ENCODE measurements around the gene C19orf38.
"Not testable (repeated sequence)": the region's sequence is repeated elsewhere in the genome, so short reads cannot be mapped to it uniquely, and the experiment has no call there.

C19orf38 gene

GRCh38 chr19:10836479-10837330 lies 11.5 kb upstream of the C19orf38 start:
- no peaks in the 10 kb centered on the region for H3K27me3 ChIP-seq (ENCODE audit: low read depth, low read length)

GRCh38 chr19:10837649-10838048 lies 10.6 kb upstream of the C19orf38 start:
- not testable (repeated sequence) for H3K27me3 ChIP-seq (ENCODE audit: low read depth, low read length); H3K36me3 ChIP-seq (ENCODE audit: control insufficient read depth in 1 of 2, insufficient read depth in 2 of 2, low read length in 2 of 2); H3K4me3 ChIP-seq (ENCODE audit: low read depth in 1 of 2, low read length in 2 of 2); H3K27ac ChIP-seq (ENCODE audit: low read length); H3K4me1 ChIP-seq (ENCODE audit: control insufficient read depth in 1 of 2, insufficient read depth in 2 of 2, low read length in 2 of 2); H3K9me3 ChIP-seq (ENCODE audit: control insufficient read depth in 1 of 2, low read length in 2 of 2)

More at GRCh38 chr19:10836479-10837330, 11.5 kb upstream of the C19orf38 start:
- Histone ChIP-seq H3K27ac (ENCODE audit: low read length) (peak overlapping the region; percentile 97), H3K4me3 (ENCODE audit: low read depth in 1 of 2, low read length in 2 of 2) (peak overlapping the region; percentile 65 to 83), H3K36me3 (ENCODE audit: control insufficient read depth in 1 of 2, insufficient read depth in 2 of 2, low read length in 2 of 2) (peaks cover 4 to 17% of the 10 kb centered on the region in 2 donors), H3K4me1 (ENCODE audit: control insufficient read depth in 1 of 2, insufficient read depth in 2 of 2, low read length in 2 of 2) (peaks cover 6 to 7% of the 10 kb centered on the region in 2 donors), H3K9me3 (ENCODE audit: control insufficient read depth in 1 of 2, low read length in 2 of 2) (no peaks in the 10 kb centered on the region)

- H3K36me3 ChIP-seq (ENCODE audit: control insufficient read depth in 1 of 2, insufficient read depth in 2 of 2, low read length in 2 of 2): peaks cover 0 to under 1% of the 10 kb centered on the region in 2 donors
- H3K9me3 ChIP-seq (ENCODE audit: control insufficient read depth in 1 of 2, low read length in 2 of 2): no peaks in the 10 kb centered on the region
- H3K4me3 ChIP-seq (ENCODE audit: low read depth in 1 of 2, low read length in 2 of 2): no peak overlapping the region
- no peaks in the 10 kb centered on the region for H3K27me3 ChIP-seq (ENCODE audit: low read depth, low read length)
- H3K4me1 ChIP-seq (ENCODE audit: control insufficient read depth in 1 of 2, insufficient read depth in 2 of 2, low read length in 2 of 2): peaks cover 6 to 7% of the 10 kb centered on the region in 2 donors
- H3K27ac ChIP-seq (ENCODE audit: low read length): no peak overlapping the region
Observed at GRCh38 chr19:10838377-10838776, 9.8 kb upstream of the C19orf38 start.

- H3K4me3 ChIP-seq (ENCODE audit: low read depth in 1 of 2, low read length in 2 of 2): no peak overlapping the region
- no peaks in the 10 kb centered on the region for H3K27me3 ChIP-seq (ENCODE audit: low read depth, low read length)
- no peaks in the 10 kb centered on the region for H3K9me3 ChIP-seq (ENCODE audit: control insufficient read depth in 1 of 2, low read length in 2 of 2)
- H3K36me3 ChIP-seq (ENCODE audit: control insufficient read depth in 1 of 2, insufficient read depth in 2 of 2, low read length in 2 of 2): no peaks in the 10 kb centered on the region
- peaks cover 6 to 7% of the 10 kb centered on the region in 2 donors for H3K4me1 ChIP-seq (ENCODE audit: control insufficient read depth in 1 of 2, insufficient read depth in 2 of 2, low read length in 2 of 2)
- H3K27ac ChIP-seq (ENCODE audit: low read length): no peak overlapping the region
Observed at GRCh38 chr19:10839114-10840050, 8.8 kb upstream of the C19orf38 start.

- Histone ChIP-seq H3K27ac (ENCODE audit: low read length) (no peak overlapping the region), H3K9me3 (ENCODE audit: control insufficient read depth in 1 of 2, low read length in 2 of 2) (peaks cover 0 to 6% of the 10 kb centered on the region in 2 donors), H3K27me3 (ENCODE audit: low read depth, low read length) (no peaks in the 10 kb centered on the region), H3K4me3 (ENCODE audit: low read depth in 1 of 2, low read length in 2 of 2) (no peak overlapping the region), H3K36me3 (ENCODE audit: control insufficient read depth in 1 of 2, insufficient read depth in 2 of 2, low read length in 2 of 2) (no peaks in the 10 kb centered on the region), H3K4me1 (ENCODE audit: control insufficient read depth in 1 of 2, insufficient read depth in 2 of 2, low read length in 2 of 2) (no peaks in the 10 kb centered on the region)
Observed at GRCh38 chr19:10842788-10843187, 5.4 kb upstream of the C19orf38 start.

GRCh38 chr19:10846500-10847202 lies 1.6 kb upstream of the C19orf38 start:
- H3K36me3 ChIP-seq (ENCODE audit: control insufficient read depth in 1 of 2, insufficient read depth in 2 of 2, low read length in 2 of 2): no peaks in the 10 kb centered on the region
- peaks cover 0 to 6% of the 10 kb centered on the region in 2 donors for H3K9me3 ChIP-seq (ENCODE audit: control insufficient read depth in 1 of 2, low read length in 2 of 2)
- H3K4me1 ChIP-seq (ENCODE audit: control insufficient read depth in 1 of 2, insufficient read depth in 2 of 2, low read length in 2 of 2): no peaks in the 10 kb centered on the region
- H3K27me3 ChIP-seq (ENCODE audit: low read depth, low read length): no peaks in the 10 kb centered on the region
- no peak overlapping the region for H3K4me3 ChIP-seq (ENCODE audit: low read depth in 1 of 2, low read length in 2 of 2)
- no peak overlapping the region for H3K27ac ChIP-seq (ENCODE audit: low read length)

GRCh38 chr19:10850631-10851030 lies 2.4 kb downstream of the C19orf38 start:
- Histone ChIP-seq H3K9me3 (ENCODE audit: control insufficient read depth in 1 of 2, low read length in 2 of 2) (peaks cover 0 to 6% of the 10 kb centered on the region in 2 donors), H3K27me3 (ENCODE audit: low read depth, low read length) (no peaks in the 10 kb centered on the region)

GRCh38 chr19:10852098-10852800 lies 4.0 kb downstream of the C19orf38 start:
- no peak overlapping the region for H3K4me3 ChIP-seq (ENCODE audit: low read depth in 1 of 2, low read length in 2 of 2)
- no peaks in the 10 kb centered on the region for H3K9me3 ChIP-seq (ENCODE audit: control insufficient read depth in 1 of 2, low read length in 2 of 2)
- H3K27ac ChIP-seq (ENCODE audit: low read length): no peak overlapping the region
- no peaks in the 10 kb centered on the region for H3K4me1 ChIP-seq (ENCODE audit: control insufficient read depth in 1 of 2, insufficient read depth in 2 of 2, low read length in 2 of 2)
- H3K27me3 ChIP-seq (ENCODE audit: low read depth, low read length): no peaks in the 10 kb centered on the region
- no peaks in the 10 kb centered on the region for H3K36me3 ChIP-seq (ENCODE audit: control insufficient read depth in 1 of 2, insufficient read depth in 2 of 2, low read length in 2 of 2)

More at GRCh38 chr19:10850631-10851030, 2.4 kb downstream of the C19orf38 start:
- Histone ChIP-seq H3K4me3 (ENCODE audit: low read depth in 1 of 2, low read length in 2 of 2) (no peak overlapping the region), H3K27ac (ENCODE audit: low read length) (no peak overlapping the region), H3K36me3 (ENCODE audit: control insufficient read depth in 1 of 2, insufficient read depth in 2 of 2, low read length in 2 of 2) (no peaks in the 10 kb centered on the region), H3K4me1 (ENCODE audit: control insufficient read depth in 1 of 2, insufficient read depth in 2 of 2, low read length in 2 of 2) (no peaks in the 10 kb centered on the region)

- Histone ChIP-seq H3K27ac (ENCODE audit: low read length) (no peak overlapping the region), H3K36me3 (ENCODE audit: control insufficient read depth in 1 of 2, insufficient read depth in 2 of 2, low read length in 2 of 2) (no peaks in the 10 kb centered on the region), H3K4me1 (ENCODE audit: control insufficient read depth in 1 of 2, insufficient read depth in 2 of 2, low read length in 2 of 2) (no peaks in the 10 kb centered on the region), H3K9me3 (ENCODE audit: control insufficient read depth in 1 of 2, low read length in 2 of 2) (no peaks in the 10 kb centered on the region), H3K27me3 (ENCODE audit: low read depth, low read length) (no peaks in the 10 kb centered on the region), H3K4me3 (ENCODE audit: low read depth in 1 of 2, low read length in 2 of 2) (no peak overlapping the region)
Observed at GRCh38 chr19:10852941-10853340, 4.7 kb downstream of the C19orf38 start.

- H3K27ac ChIP-seq (ENCODE audit: low read length): no peak overlapping the region
- H3K27me3 ChIP-seq (ENCODE audit: low read depth, low read length): no peaks in the 10 kb centered on the region
- H3K4me1 ChIP-seq (ENCODE audit: control insufficient read depth in 1 of 2, insufficient read depth in 2 of 2, low read length in 2 of 2): no peaks in the 10 kb centered on the region
- H3K36me3 ChIP-seq (ENCODE audit: control insufficient read depth in 1 of 2, insufficient read depth in 2 of 2, low read length in 2 of 2): no peaks in the 10 kb centered on the region
- no peak overlapping the region for H3K4me3 ChIP-seq (ENCODE audit: low read depth in 1 of 2, low read length in 2 of 2)
- H3K9me3 ChIP-seq (ENCODE audit: control insufficient read depth in 1 of 2, low read length in 2 of 2): no peaks in the 10 kb centered on the region
Observed at GRCh38 chr19:10854350-10855089, 6.3 kb downstream of the C19orf38 start.

Data from muscle layer of duodenum (tissue), 2 donors.